Thyroid gland (tissue), 4 donors: ENCODE results near the gene TMCO4.

Source experiments
- CTCF ChIP-seq, 6 experiments: fragments of 200-600 bp in 3 of 6; fragments of 450-650 bp in 3 of 6; sonication (generic) in 3 of 6; IDR thresholded peaks; one replicate each; pipeline ENCODE4 v1.5.1; 2016 to 2019; ENCODE audit warnings: antibody characterized with exemption in 6 of 6, mild to moderate bottlenecking in 2 of 6, inconsistent platforms in 1 of 6, moderate library complexity in 1 of 6
- POLR2A ChIP-seq, 2 donors: fragments of 450-650 bp; IDR thresholded peaks; one replicate each; pipeline ENCODE4 v1.6.1; 2017; ENCODE audit warnings: antibody characterized with exemption in 2 of 2, mild to moderate bottlenecking in 2 of 2, moderate library complexity in 1 of 2

GRCh38 chr1:19720174-19720573, 79.5 kb downstream of the TMCO4 start:
- TF ChIP-seq CTCF (IDR thresholded peaks at IDR 0.05) (no peak), POLR2A (IDR thresholded peaks at IDR 0.05) (no peak)
